Nephron progenitor cell (in vitro differentiated cells): Measurements from ENCODE around the gene SLAIN2.
"Not testable (repeated sequence)": the region's sequence is repeated elsewhere in the genome, so short reads cannot be mapped to it uniquely, and the experiment has no call there.

Source experiments
- DNase-seq: peaks from one replicate; pipeline ENCODE4 v3.0.0; 2021
- H3K27ac Mint-ChIP-seq: 2 replicates; pipeline ENCODE4 v1.8.0; 2021; ENCODE audit warnings: mild to moderate bottlenecking, moderate library complexity, mixed read lengths
- H3K27me3 Mint-ChIP-seq: 2 replicates; pipeline ENCODE4 v1.8.0; 2021; ENCODE audit warnings: mild to moderate bottlenecking, low read depth, mixed read lengths; ENCODE audit not compliant: poor library complexity
- H3K36me3 Mint-ChIP-seq: 2 replicates; pipeline ENCODE4 v1.8.0; 2021; ENCODE audit warnings: low read depth, mixed read lengths
- H3K4me1 Mint-ChIP-seq: 2 replicates; pipeline ENCODE4 v1.8.0; 2021; ENCODE audit warnings: mixed read lengths
- H3K4me3 Mint-ChIP-seq: 2 replicates; pipeline ENCODE4 v1.8.0; 2021; ENCODE audit warnings: mild to moderate bottlenecking, moderate library complexity, mixed read lengths
- H3K9me3 Mint-ChIP-seq: 2 replicates; pipeline ENCODE4 v1.8.0; 2021; ENCODE audit warnings: mild to moderate bottlenecking, moderate library complexity, mixed read lengths
- CTCF ChIP-seq: fragments of 200-600 bp; sonication (generic); IDR thresholded peaks from 2 replicates; pipeline ENCODE4 v1.5.0; 2021; ENCODE audit warnings: antibody characterized with exemption

Gene SLAIN2

GRCh38 chr4:48340965-48341775 lies at the start of gene SLAIN2:
Gene SLAIN2 (plus strand): TSS chr4:48341529. CDS start chr4:48341740, 211 bp downstream.
- peak within 1 kb of the TSS; percentile 99 for H3K4me3 Mint-ChIP-seq
- peak; percentile 100 for DNase-seq
- H3K27ac Mint-ChIP-seq = peak within 1 kb of the TSS; percentile 99
- H3K27me3 Mint-ChIP-seq = no peaks in the 10 kb centered on the region
- peak; percentile 53 for TF ChIP-seq CTCF
- H3K4me1 Mint-ChIP-seq = peaks cover 72% of the 10 kb centered on the region
- no peaks in the 10 kb centered on the region for H3K9me3 Mint-ChIP-seq
- H3K36me3 Mint-ChIP-seq = no peaks in the 10 kb centered on the region

- DNase-seq, H3K27me3 Mint-ChIP-seq, H3K4me1 Mint-ChIP-seq, H3K36me3 Mint-ChIP-seq, H3K4me3 Mint-ChIP-seq, H3K27ac Mint-ChIP-seq: not testable (repeated sequence)
- peaks cover 34% of the 10 kb centered on the region for H3K9me3 Mint-ChIP-seq
These were observed 49.0 kb upstream of the SLAIN2 start for GRCh38 chr4:48292218-48292790.

- no peaks in the 10 kb centered on the region for H3K4me1 Mint-ChIP-seq
- DNase-seq = no peak
- peaks cover 22% of the 10 kb centered on the region for H3K9me3 Mint-ChIP-seq
- no peaks in the 10 kb centered on the region for H3K36me3 Mint-ChIP-seq
- no peaks in the 10 kb centered on the region for H3K27me3 Mint-ChIP-seq
- no peak for TF ChIP-seq CTCF
- H3K4me3 Mint-ChIP-seq = no peak overlapping the region
- H3K27ac Mint-ChIP-seq = no peak overlapping the region
These were observed 46.2 kb upstream of the SLAIN2 start for GRCh38 chr4:48295116-48295515.

- Mint-ChIP-seq H3K4me3 (no peak overlapping the region), H3K36me3 (no peaks in the 10 kb centered on the region), H3K27me3 (no peaks in the 10 kb centered on the region), H3K27ac (no peak overlapping the region), H3K9me3 (peaks cover 13% of the 10 kb centered on the region), H3K4me1 (no peaks in the 10 kb centered on the region)
- DNase-seq = no peak
- no peak for TF ChIP-seq CTCF
These were observed 45.0 kb upstream of the SLAIN2 start for GRCh38 chr4:48296365-48296764.

GRCh38 chr4:48297256-48297846 lies 44.0 kb upstream of the SLAIN2 start:
- no peak overlapping the region for H3K27ac Mint-ChIP-seq
- no peaks in the 10 kb centered on the region for H3K27me3 Mint-ChIP-seq
- H3K9me3 Mint-ChIP-seq = peaks cover 9% of the 10 kb centered on the region
- no peaks in the 10 kb centered on the region for H3K36me3 Mint-ChIP-seq
- no peak for DNase-seq
- no peak for TF ChIP-seq CTCF
- no peak overlapping the region for H3K4me3 Mint-ChIP-seq
- no peaks in the 10 kb centered on the region for H3K4me1 Mint-ChIP-seq

GRCh38 chr4:48299560-48299959 lies 41.8 kb upstream of the SLAIN2 start:
- H3K9me3 Mint-ChIP-seq = no peaks in the 10 kb centered on the region
- no peak overlapping the region for H3K4me3 Mint-ChIP-seq
- no peaks in the 10 kb centered on the region for H3K36me3 Mint-ChIP-seq
- no peaks in the 10 kb centered on the region for H3K4me1 Mint-ChIP-seq
- H3K27me3 Mint-ChIP-seq = peaks cover 3% of the 10 kb centered on the region
- DNase-seq = no peak
- no peak overlapping the region for H3K27ac Mint-ChIP-seq
- no peak for TF ChIP-seq CTCF
